ENCODE results near the gene OCLN.

DNA sequence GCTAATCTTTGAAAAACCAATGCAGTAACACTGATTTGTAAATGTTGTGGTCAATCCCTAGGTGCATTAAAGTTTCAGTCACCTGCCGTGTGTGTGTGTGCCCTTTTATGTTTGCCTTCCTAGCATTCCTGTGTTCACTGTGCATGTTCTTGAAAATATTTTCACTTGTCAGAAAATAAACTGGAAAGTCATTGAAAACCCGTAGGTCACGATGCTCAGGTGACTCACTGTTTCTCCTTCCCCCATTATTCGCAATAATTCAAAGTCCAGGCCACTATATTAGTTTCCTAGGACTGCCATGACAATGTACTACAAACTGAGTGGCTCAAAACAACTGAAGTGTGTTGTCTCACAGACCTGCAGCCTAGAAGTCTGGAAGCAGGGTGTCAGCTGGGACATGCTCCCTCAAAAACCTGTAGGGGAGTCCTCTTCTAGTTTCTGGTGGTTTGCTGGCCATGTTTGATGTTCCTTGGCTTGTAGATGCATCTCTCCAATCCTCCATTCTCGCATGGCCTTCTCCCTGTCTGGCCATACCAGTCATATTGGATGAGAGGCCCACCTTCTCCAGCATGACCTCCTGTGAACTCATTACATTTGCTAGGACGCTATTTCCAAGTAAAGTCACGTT is 48.3 kb upstream of the OCLN start:
- no peak for TF ChIP-seq POLR2AphosphoS5 (IDR thresholded peaks at IDR 0.05; ENCODE audit: insufficient read depth in 1 of 2, low read depth in 1 of 2)
- TF ChIP-seq, protein P1, sequence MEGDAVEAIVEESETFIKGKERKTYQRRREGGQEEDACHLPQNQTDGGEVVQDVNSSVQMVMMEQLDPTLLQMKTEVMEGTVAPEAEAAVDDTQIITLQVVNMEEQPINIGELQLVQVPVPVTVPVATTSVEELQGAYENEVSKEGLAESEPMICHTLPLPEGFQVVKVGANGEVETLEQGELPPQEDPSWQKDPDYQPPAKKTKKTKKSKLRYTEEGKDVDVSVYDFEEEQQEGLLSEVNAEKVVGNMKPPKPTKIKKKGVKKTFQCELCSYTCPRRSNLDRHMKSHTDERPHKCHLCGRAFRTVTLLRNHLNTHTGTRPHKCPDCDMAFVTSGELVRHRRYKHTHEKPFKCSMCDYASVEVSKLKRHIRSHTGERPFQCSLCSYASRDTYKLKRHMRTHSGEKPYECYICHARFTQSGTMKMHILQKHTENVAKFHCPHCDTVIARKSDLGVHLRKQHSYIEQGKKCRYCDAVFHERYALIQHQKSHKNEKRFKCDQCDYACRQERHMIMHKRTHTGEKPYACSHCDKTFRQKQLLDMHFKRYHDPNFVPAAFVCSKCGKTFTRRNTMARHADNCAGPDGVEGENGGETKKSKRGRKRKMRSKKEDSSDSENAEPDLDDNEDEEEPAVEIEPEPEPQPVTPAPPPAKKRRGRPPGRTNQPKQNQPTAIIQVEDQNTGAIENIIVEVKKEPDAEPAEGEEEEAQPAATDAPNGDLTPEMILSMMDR (IDR thresholded peaks at IDR 0.05): no peak
- TF ChIP-seq POLR2A (IDR thresholded peaks at IDR 0.05): no peak
